PC-3 (cell line): ENCODE results near the gene CNTN1. TPM values are rescaled to one million over a fixed set of nuclear protein-coding genes. Genes with fewer than 3 reads are reported as not detected.

Experiments used
- ATAC-seq: fragments of 200-7000 bp; cut with Tn5 transposase; 2 replicates; pipeline ENCODE4 v1.9.1; 2020; ENCODE audit warnings: mild to moderate bottlenecking, moderate library complexity
- BruUV-seq: library from RNA; stranded (reverse); fragments of 400-500 nt; replicated peaks from 2 replicates; lab custom pipeline; 2021; lab: Mats Ljungman, UMichigan
- CTCF ChIA-PET: fragments of 300-600 bp; sonication (Branson Sonifier 250); formaldehyde crosslinking; loops from one replicate; lab custom pipeline; 2022; ENCODE audit warnings: antibody characterized with exemption; lab: Charles Lee
- POLR2A ChIA-PET: fragments of 300-600 bp; sonication (Branson Sonifier 250); formaldehyde crosslinking; loops from one replicate; lab custom pipeline; 2022; ENCODE audit warnings: antibody characterized with exemption; ENCODE audit not compliant: unreplicated experiment; lab: Charles Lee
- DNase-seq: peaks from one replicate; pipeline ENCODE4 v3.0.0-alpha.2; 2015
- H2AFZ ChIP-seq: fragments of 300-600 bp; sonication (generic); 2 replicates; pipeline ENCODE4 v1.6.0; 2016; ENCODE audit warnings: antibody characterized with exemption, low read length
- H3F3A ChIP-seq: fragments of 300-600 bp; sonication (generic); one replicate; pipeline ENCODE4 v1.6.0; 2017; ENCODE audit warnings: antibody characterized with exemption, low read length, control low read depth, mild to moderate bottlenecking; ENCODE audit not compliant: unreplicated experiment
- H3K27ac ChIP-seq: fragments of 300-600 bp; sonication (generic); 2 replicates; pipeline ENCODE4 v1.5.1; 2016; ENCODE audit warnings: mild to moderate bottlenecking, low read length
- H3K27me3 ChIP-seq: fragments of 300-600 bp; sonication (generic); 2 replicates; pipeline ENCODE4 v1.6.1; 2016; ENCODE audit warnings: low read length, mixed read lengths
- H3K36me3 ChIP-seq: fragments of 300-600 bp; sonication (generic); 2 replicates; pipeline ENCODE4 v1.6.1; 2016; ENCODE audit warnings: low read depth, mixed run types, low read length, mixed read lengths
- H3K4me1 ChIP-seq: fragments of 300-600 bp; sonication (generic); 2 replicates; pipeline ENCODE4 v1.5.1; 2016; ENCODE audit warnings: low read length; ENCODE audit not compliant: insufficient read depth
- H3K4me2 ChIP-seq: fragments of 300-600 bp; sonication (generic); 2 replicates; pipeline ENCODE4 v1.6.0; 2016; ENCODE audit warnings: low read length
- H3K4me3 ChIP-seq: fragments of 300-600 bp; sonication (generic); 2 replicates; pipeline ENCODE4 v1.5.1; 2016; ENCODE audit warnings: mild to moderate bottlenecking, low read length, mixed read lengths
- H3K79me2 ChIP-seq: fragments of 300-600 bp; sonication (generic); 2 replicates; pipeline ENCODE4 v1.6.1; 2017; ENCODE audit warnings: low read length, mixed read lengths
- H3K9ac ChIP-seq: fragments of 300-600 bp; sonication (generic); 2 replicates; pipeline ENCODE4 v1.6.0; 2016; ENCODE audit warnings: mild to moderate bottlenecking, low read length
- H3K9me2 ChIP-seq: fragments of 300-600 bp; sonication (generic); replicated peaks from 2 replicates; pipeline ENCODE4 v1.6.1; 2016; ENCODE audit warnings: mixed run types, low read length, mixed read lengths
- H3K9me3 ChIP-seq: fragments of 300-600 bp; sonication (generic); 2 replicates; pipeline ENCODE4 v1.6.1; 2016; ENCODE audit warnings: low read length, mixed read lengths
- H4K20me1 ChIP-seq: fragments of 300-600 bp; sonication (generic); 2 replicates; pipeline ENCODE4 v1.6.1; 2016; ENCODE audit warnings: low read length, mixed read lengths
- EZH2 ChIP-seq: fragments of 300-600 bp; sonication (generic); IDR thresholded peaks from one replicate; pipeline ENCODE4 v1.6.1; 2017; ENCODE audit warnings: antibody characterized with exemption, mild to moderate bottlenecking, low read length; ENCODE audit not compliant: unreplicated experiment
- EZH2phosphoT487 ChIP-seq: fragments of 300-600 bp; sonication (generic); IDR thresholded peaks from 2 replicates; pipeline ENCODE4 v1.6.1; 2018; ENCODE audit warnings: mild to moderate bottlenecking, antibody characterized with exemption, low read length, borderline replicate concordance
- intact Hi-C: fragments of 100-400 bp; cut with micrococcal nuclease; formaldehyde crosslinking; loops from 2 replicates; pipeline ENCODE4 v1.9.0; 2023
- total RNA-seq: library from RNA; depleted of rRNA; stranded (reverse); fragments of >200 nt; gene quantifications from 2 replicates; pipeline ENCODE4 v1.2.3, GENCODE V29; 2014
- TF ChIP-seq, protein P1 (sequence below): fragments of 300-600 bp; sonication (generic); conservative IDR thresholded peaks from 2 replicates; pipeline ENCODE4 v1.5.1; 2017; ENCODE audit warnings: antibody characterized with exemption, low read depth, mild to moderate bottlenecking, low read length

The CNTN1 gene
- total RNA-seq, 1 experiment from 2014 or later: not detected

DNA sequence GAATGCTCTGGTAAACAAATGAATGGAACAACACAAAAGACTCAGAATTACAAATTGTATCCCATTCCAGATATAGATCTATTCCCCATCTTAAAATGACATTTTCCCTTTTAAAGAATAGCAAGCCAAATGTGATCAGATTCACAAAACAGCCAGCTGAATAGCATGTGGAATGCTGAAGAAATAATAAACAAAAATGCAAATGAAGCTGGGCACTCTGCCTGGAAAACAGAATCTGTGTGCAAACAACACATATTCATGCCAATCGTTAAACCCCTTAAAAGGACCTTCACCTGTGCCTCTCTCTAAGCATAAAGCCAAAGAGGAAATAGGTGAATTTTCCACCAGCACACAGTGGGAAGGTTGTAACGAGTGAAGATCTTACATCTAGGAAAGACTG, 428.0 kb downstream of the CNTN1 start:
- no TSS peak for BruUV-seq
- no peak for DNase-seq
- no peaks in the 10 kb centered on the region for H3F3A ChIP-seq
- no peaks in the 10 kb centered on the region for H3K79me2 ChIP-seq
- POLR2A ChIA-PET: no interaction called here
- no peaks in the 10 kb centered on the region for H4K20me1 ChIP-seq
- no peak overlapping the region for H3K27ac ChIP-seq
- no peaks in the 10 kb centered on the region for H3K36me3 ChIP-seq
- TF ChIP-seq, protein P1, sequence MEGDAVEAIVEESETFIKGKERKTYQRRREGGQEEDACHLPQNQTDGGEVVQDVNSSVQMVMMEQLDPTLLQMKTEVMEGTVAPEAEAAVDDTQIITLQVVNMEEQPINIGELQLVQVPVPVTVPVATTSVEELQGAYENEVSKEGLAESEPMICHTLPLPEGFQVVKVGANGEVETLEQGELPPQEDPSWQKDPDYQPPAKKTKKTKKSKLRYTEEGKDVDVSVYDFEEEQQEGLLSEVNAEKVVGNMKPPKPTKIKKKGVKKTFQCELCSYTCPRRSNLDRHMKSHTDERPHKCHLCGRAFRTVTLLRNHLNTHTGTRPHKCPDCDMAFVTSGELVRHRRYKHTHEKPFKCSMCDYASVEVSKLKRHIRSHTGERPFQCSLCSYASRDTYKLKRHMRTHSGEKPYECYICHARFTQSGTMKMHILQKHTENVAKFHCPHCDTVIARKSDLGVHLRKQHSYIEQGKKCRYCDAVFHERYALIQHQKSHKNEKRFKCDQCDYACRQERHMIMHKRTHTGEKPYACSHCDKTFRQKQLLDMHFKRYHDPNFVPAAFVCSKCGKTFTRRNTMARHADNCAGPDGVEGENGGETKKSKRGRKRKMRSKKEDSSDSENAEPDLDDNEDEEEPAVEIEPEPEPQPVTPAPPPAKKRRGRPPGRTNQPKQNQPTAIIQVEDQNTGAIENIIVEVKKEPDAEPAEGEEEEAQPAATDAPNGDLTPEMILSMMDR: no peak
- TF ChIP-seq EZH2: no peak
- TF ChIP-seq EZH2phosphoT487: no peak
- no peaks in the 10 kb centered on the region for H3K4me1 ChIP-seq
- CTCF ChIA-PET: no interaction called here
- H3K9ac ChIP-seq: no peak overlapping the region
- no peak overlapping the region for H3K4me2 ChIP-seq
- no peak for ATAC-seq
- H3K4me3 ChIP-seq: no peak overlapping the region
- H3K9me3 ChIP-seq: no peaks in the 10 kb centered on the region
- H3K27me3 ChIP-seq: no peaks in the 10 kb centered on the region
- H2AFZ ChIP-seq: no peak overlapping the region
- intact Hi-C loops: no loop called here
- H3K9me2 ChIP-seq: no peaks in the 10 kb centered on the region

DNA sequence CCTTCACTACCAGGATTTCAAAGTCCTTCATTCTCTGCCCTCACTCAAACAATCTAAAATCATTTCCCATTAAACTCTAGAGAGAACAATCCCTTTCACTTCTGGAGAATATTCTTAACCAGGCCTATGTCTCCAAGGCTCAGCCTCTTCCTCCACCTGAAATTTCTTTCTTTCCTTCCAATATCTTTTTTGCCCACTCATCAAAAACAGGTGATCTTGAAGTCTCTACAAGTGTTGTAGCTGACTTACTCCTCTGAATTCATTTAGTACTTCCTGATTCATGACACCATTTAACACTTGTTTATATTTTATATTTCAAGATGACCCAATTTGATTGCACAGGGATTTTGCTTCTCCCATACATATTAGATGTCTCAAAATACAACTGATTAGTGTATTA, 429.1 kb downstream of the CNTN1 start:
- no TSS peak for BruUV-seq
- no peak overlapping the region for H2AFZ ChIP-seq
- DNase-seq (no peak), ATAC-seq (no peak)
- no peak overlapping the region for H3K4me2 ChIP-seq
- H3F3A ChIP-seq: no peaks in the 10 kb centered on the region
- no peaks in the 10 kb centered on the region for H3K9me3 ChIP-seq
- no peak overlapping the region for H3K9ac ChIP-seq
- intact Hi-C loops: no loop called here
- TF ChIP-seq, protein P1: no peak
- no peak for TF ChIP-seq EZH2
- no peak for TF ChIP-seq EZH2phosphoT487
- no peak overlapping the region for H3K4me3 ChIP-seq
- no peak overlapping the region for H3K27ac ChIP-seq
- no peaks in the 10 kb centered on the region for H3K36me3 ChIP-seq
- no peaks in the 10 kb centered on the region for H3K79me2 ChIP-seq
- H3K27me3 ChIP-seq: 0 out of 2 replicates have a peak, but pooled peaks cover 6% of the 10 kb centered on the region
- H4K20me1 ChIP-seq: no peaks in the 10 kb centered on the region
- H3K9me2 ChIP-seq: no peaks in the 10 kb centered on the region
- H3K4me1 ChIP-seq: no peaks in the 10 kb centered on the region
- ChIA-PET CTCF (no interaction called here), POLR2A (no interaction called here)
